PFSK-1 (cell line): ENCODE results near the gene FAM83E.

Experiments
- FOXP2 ChIP-seq: optimal IDR thresholded peaks from 2 replicates; pipeline ENCODE3; 2011; ENCODE audit warnings: borderline replicate concordance, control low read depth, inconsistent platforms; ENCODE audit not compliant: insufficient read depth; ENCODE audit errors: extremely low read length, extremely low read depth
- POLR2AphosphoS5 ChIP-seq: IDR thresholded peaks from 2 replicates; pipeline ENCODE4 v1.6.1; 2012; ENCODE audit warnings: low read depth, mild to moderate bottlenecking, control low read depth, low read length, moderate library complexity
- SIN3A ChIP-seq: IDR thresholded peaks from 2 replicates; pipeline ENCODE4 v1.6.1; 2012; ENCODE audit warnings: mild to moderate bottlenecking, low read length, moderate library complexity, borderline replicate concordance; ENCODE audit not compliant: insufficient read depth
- TAF1 ChIP-seq: IDR thresholded peaks from 2 replicates; pipeline ENCODE4 v1.6.1; 2012; ENCODE audit warnings: low read length, control low read depth, borderline replicate concordance; ENCODE audit not compliant: insufficient read depth
- TF ChIP-seq, protein P1 (sequence below), 2 experiments: IDR thresholded peaks; 2 replicates each; pipeline versions ENCODE4 v1.6.1 to v1.8.0; 2011 to 2012; ENCODE audit warnings: low read depth in 2 of 2, low read length in 2 of 2, control low read depth in 1 of 2, inconsistent platforms in 1 of 2, mild to moderate bottlenecking in 1 of 2, moderate library complexity in 1 of 2; ENCODE audit not compliant: insufficient read depth in 1 of 2

Gene FAM83E

GRCh38 chr19:48598996-48599700 is 15.7 kb downstream of the FAM83E start:
- TF ChIP-seq, protein P1, sequence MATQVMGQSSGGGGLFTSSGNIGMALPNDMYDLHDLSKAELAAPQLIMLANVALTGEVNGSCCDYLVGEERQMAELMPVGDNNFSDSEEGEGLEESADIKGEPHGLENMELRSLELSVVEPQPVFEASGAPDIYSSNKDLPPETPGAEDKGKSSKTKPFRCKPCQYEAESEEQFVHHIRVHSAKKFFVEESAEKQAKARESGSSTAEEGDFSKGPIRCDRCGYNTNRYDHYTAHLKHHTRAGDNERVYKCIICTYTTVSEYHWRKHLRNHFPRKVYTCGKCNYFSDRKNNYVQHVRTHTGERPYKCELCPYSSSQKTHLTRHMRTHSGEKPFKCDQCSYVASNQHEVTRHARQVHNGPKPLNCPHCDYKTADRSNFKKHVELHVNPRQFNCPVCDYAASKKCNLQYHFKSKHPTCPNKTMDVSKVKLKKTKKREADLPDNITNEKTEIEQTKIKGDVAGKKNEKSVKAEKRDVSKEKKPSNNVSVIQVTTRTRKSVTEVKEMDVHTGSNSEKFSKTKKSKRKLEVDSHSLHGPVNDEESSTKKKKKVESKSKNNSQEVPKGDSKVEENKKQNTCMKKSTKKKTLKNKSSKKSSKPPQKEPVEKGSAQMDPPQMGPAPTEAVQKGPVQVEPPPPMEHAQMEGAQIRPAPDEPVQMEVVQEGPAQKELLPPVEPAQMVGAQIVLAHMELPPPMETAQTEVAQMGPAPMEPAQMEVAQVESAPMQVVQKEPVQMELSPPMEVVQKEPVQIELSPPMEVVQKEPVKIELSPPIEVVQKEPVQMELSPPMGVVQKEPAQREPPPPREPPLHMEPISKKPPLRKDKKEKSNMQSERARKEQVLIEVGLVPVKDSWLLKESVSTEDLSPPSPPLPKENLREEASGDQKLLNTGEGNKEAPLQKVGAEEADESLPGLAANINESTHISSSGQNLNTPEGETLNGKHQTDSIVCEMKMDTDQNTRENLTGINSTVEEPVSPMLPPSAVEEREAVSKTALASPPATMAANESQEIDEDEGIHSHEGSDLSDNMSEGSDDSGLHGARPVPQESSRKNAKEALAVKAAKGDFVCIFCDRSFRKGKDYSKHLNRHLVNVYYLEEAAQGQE (IDR thresholded peaks at IDR 0.05; ENCODE audit: insufficient read depth in 1 of 2, low read depth in 2 of 2, low read length in 2 of 2) = no peak
- TF ChIP-seq POLR2AphosphoS5 = no peak
- no peak for TF ChIP-seq TAF1
- TF ChIP-seq FOXP2 = no peak
- TF ChIP-seq SIN3A = no peak

GRCh38 chr19:48596679-48597465 is 18.0 kb downstream of the FAM83E start:
- TF ChIP-seq, protein P1 (IDR thresholded peaks at IDR 0.05; ENCODE audit: insufficient read depth in 1 of 2, low read depth in 2 of 2, low read length in 2 of 2) = no peak
- TF ChIP-seq POLR2AphosphoS5 (no peak), SIN3A (no peak), FOXP2 (no peak), TAF1 (no peak)

DNA sequence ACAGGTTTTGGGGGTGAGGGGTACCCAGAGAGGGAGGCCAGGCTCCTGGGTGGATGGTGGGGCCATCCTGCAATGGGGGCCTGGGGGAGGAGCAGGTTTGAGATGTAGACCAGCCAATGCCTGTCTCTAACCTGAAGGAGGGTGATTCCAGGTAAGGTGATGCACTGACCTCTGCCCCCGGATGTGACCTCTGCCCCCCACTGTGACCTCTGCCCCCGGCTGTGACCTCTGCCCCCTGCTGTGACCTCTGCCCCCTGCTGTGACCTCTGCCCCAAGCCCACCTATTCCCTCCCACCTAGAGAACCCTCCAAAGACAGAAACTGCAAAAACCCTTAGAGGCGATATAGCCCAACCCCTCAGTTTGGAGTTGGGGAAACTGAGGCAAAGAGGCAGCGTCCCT is 18.6 kb downstream of the FAM83E start:
- TF ChIP-seq SIN3A (no peak), TAF1 (no peak), FOXP2 (no peak), POLR2AphosphoS5 (no peak)
- TF ChIP-seq, protein P1 (IDR thresholded peaks at IDR 0.05; ENCODE audit: insufficient read depth in 1 of 2, low read depth in 2 of 2, low read length in 2 of 2) = no peak

GRCh38 chr19:48595833-48596232 is 19.0 kb downstream of the FAM83E start:
- TF ChIP-seq TAF1 (no peak), SIN3A (no peak), POLR2AphosphoS5 (no peak), FOXP2 (no peak)
- TF ChIP-seq, protein P1 (IDR thresholded peaks at IDR 0.05; ENCODE audit: insufficient read depth in 1 of 2, low read depth in 2 of 2, low read length in 2 of 2) = no peak
